Activated T-helper 1 cell treated with Interleukin-2 at 50 U/mL for 16 hours (primary cell): ENCODE data around the gene RAB31.

Experiments used
- DNase-seq: peaks from one replicate; pipeline ENCODE4 v3.0.0-alpha.2; 2020; ENCODE audit warnings: low read depth

The RAB31 gene

GRCh38 chr18:9863282-9863681, 155.2 kb downstream of the RAB31 start:
- no peak for DNase-seq

GRCh38 chr18:9865764-9866490, 157.8 kb downstream of the RAB31 start:
- DNase-seq = no peak

- DNase-seq = no peak
Measured at GRCh38 chr18:9866627-9867026, 158.5 kb downstream of the RAB31 start.

GRCh38 chr18:9867071-9867594, 159.0 kb downstream of the RAB31 start:
- no peak for DNase-seq

GRCh38 chr18:9868857-9869714, 161.0 kb downstream of the RAB31 start:
- no peak for DNase-seq

GRCh38 chr18:9869715-9870430, 161.8 kb downstream of the RAB31 start:
- no peak for DNase-seq

GRCh38 chr18:9870431-9871008, 162.4 kb downstream of the RAB31 start:
- DNase-seq = no peak

GRCh38 chr18:9871244-9871746, 163.2 kb downstream of the RAB31 start:
- no peak for DNase-seq

GRCh38 chr18:9872823-9873222, 164.7 kb downstream of the RAB31 start:
- DNase-seq = no peak

GRCh38 chr18:9874728-9875127, 166.6 kb downstream of the RAB31 start:
- no peak for DNase-seq

- no peak for DNase-seq
Measured at GRCh38 chr18:9876212-9876866, 168.2 kb downstream of the RAB31 start.

GRCh38 chr18:9876867-9877654, 169.0 kb downstream of the RAB31 start:
- no peak for DNase-seq

GRCh38 chr18:9877655-9878014, 169.5 kb downstream of the RAB31 start:
- DNase-seq = no peak

GRCh38 chr18:9878095-9878494, 170.0 kb downstream of the RAB31 start:
- DNase-seq = no peak

GRCh38 chr18:9878783-9879242, 170.7 kb downstream of the RAB31 start:
- DNase-seq = no peak

GRCh38 chr18:9884090-9884489, 176.0 kb downstream of the RAB31 start:
- no peak for DNase-seq

GRCh38 chr18:9884532-9885140, 176.5 kb downstream of the RAB31 start:
- DNase-seq = no peak

- no peak for DNase-seq
Measured at GRCh38 chr18:9885170-9886004, 177.3 kb downstream of the RAB31 start, which contains the start of gene TXNDC2. TSS of gene TXNDC2 (plus strand) at chr18:9885973. CDS start at chr18:9886681, 708 bp downstream.

GRCh38 chr18:9886005-9886348, 177.9 kb downstream of the RAB31 start:
- DNase-seq = no peak
